Gastroesophageal sphincter (tissue), 3 donors: ENCODE measurements around the gene PI4KA.

Source experiments
- CTCF ChIP-seq, 4 experiments: fragments of 200-600 bp in 2 of 4; fragments of 450-650 bp in 2 of 4; sonication (generic) in 1 of 4; IDR thresholded peaks; one replicate each; pipeline ENCODE4 v1.5.1; 2017 to 2019; ENCODE audit warnings: antibody characterized with exemption in 4 of 4, mild to moderate bottlenecking in 2 of 4, moderate library complexity in 2 of 4
- POLR2A ChIP-seq, 2 donors: fragments of 450-650 bp; IDR thresholded peaks; one replicate each; pipeline ENCODE4 v1.6.1; 2017; ENCODE audit warnings: antibody characterized with exemption in 2 of 2, mild to moderate bottlenecking in 2 of 2, moderate library complexity in 1 of 2
- POLR2AphosphoS5 ChIP-seq: sonication (generic); formaldehyde crosslinking; IDR thresholded peaks from one replicate; pipeline ENCODE4 v1.6.1; 2017; ENCODE audit warnings: antibody characterized with exemption

DNA sequence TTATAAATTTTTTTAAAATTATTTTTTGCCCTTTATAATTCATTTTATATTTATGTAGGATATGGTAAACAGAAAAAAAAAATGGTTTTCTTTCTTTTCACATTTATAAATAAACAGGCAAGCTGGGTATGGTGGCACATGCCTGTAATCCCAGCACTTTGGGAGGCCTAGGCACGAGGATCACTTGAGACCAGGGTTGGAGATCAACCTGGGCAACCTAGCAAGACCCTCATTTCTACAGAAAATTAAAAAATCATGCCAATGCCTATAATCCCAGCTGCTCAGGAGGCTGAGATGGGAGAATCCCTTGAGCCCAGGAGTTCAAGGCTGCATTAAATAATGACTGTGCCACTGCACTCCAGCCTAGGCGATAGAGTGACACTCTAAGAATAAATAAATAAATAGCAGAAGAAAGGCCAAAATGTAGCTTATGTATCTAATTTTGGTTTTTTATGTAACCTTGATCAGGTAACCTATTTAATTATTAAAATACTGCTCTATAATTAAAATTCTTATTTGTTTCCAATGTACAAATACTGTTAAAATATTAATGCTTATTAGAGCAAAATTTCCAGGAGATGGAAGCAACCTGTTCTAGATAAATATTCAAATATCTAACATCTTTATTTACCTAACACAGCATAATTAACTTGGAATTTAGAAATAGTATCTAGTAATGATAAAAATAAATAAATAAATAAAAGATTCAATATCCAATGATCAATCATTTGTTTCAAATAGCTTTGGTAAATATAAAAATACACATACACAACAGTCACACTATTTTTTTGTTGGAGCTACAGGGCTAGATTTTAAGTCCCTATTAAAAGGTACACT, 21.4 kb downstream of the PI4KA start:
- TF ChIP-seq CTCF (IDR thresholded peaks at IDR 0.05) (no peak), POLR2AphosphoS5 (no peak), POLR2A (IDR thresholded peaks at IDR 0.05) (no peak)
